Keratinocyte (primary cell): Measurements from ENCODE around the gene S100A14. TPM values are rescaled to one million over a fixed set of nuclear protein-coding genes. Genes with fewer than 3 reads are reported as not detected.

Experiments
- DNase-seq: peaks from one replicate; pipeline ENCODE4 v3.0.0-alpha.2; 2011; ENCODE audit warnings: low read depth, missing footprints, low spot score
- FAIRE-seq: peaks from 2 replicates; lab custom pipeline; 2011; peaks lifted over from hg19 to GRCh38; lab: Jason Lieb, UNC
- H2AFZ ChIP-seq: 2 replicates; pipeline ENCODE4 v1.6.0; 2012; ENCODE audit warnings: low read length, control low read depth, inconsistent platforms; ENCODE audit not compliant: control insufficient read depth
- H3K27ac ChIP-seq: 2 replicates; pipeline ENCODE4 v1.5.1; 2011; ENCODE audit warnings: low read length; ENCODE audit not compliant: control insufficient read depth, insufficient read depth
- H3K27me3 ChIP-seq: 3 replicates; pipeline ENCODE4 v1.6.0; 2011; ENCODE audit warnings: low read length; ENCODE audit not compliant: control insufficient read depth, insufficient read depth; ENCODE audit errors: extremely low read depth
- H3K36me3 ChIP-seq, 2 experiments: 2 replicates in 1 of 2; 3 replicates in 1 of 2; pipeline ENCODE4 v1.5.1; 2011; ENCODE audit warnings: low read length in 2 of 2, mild to moderate bottlenecking in 1 of 2; ENCODE audit not compliant: control insufficient read depth in 2 of 2, insufficient read depth in 2 of 2; ENCODE audit errors: extremely low read depth in 1 of 2
- H3K4me1 ChIP-seq: 3 replicates; pipeline ENCODE4 v1.5.1; 2011; ENCODE audit warnings: low read length; ENCODE audit not compliant: control insufficient read depth, insufficient read depth; ENCODE audit errors: extremely low read depth
- H3K4me2 ChIP-seq: 3 replicates; pipeline ENCODE4 v1.6.0; 2011; ENCODE audit warnings: low read depth, low read length; ENCODE audit not compliant: control insufficient read depth, insufficient read depth; ENCODE audit errors: extremely low read depth
- H3K4me3 ChIP-seq, 3 experiments: fragments of 200-600 bp in 1 of 3; sonication (generic) in 1 of 3; 2 replicates in 2 of 3; 3 replicates in 1 of 3; pipeline ENCODE4 v1.5.1; 2011 to 2016; ENCODE audit warnings: low read length in 3 of 3, mild to moderate bottlenecking in 3 of 3, control low read depth in 2 of 3, inconsistent platforms in 1 of 3, low read depth in 1 of 3, mixed read lengths in 1 of 3, mixed run types in 1 of 3, moderate library complexity in 1 of 3; ENCODE audit not compliant: control insufficient read depth in 2 of 3, insufficient read depth in 2 of 3; ENCODE audit errors: extremely low read depth in 1 of 3
- H3K79me2 ChIP-seq: 2 replicates; pipeline ENCODE4 v1.6.0; 2012; ENCODE audit warnings: low read length; ENCODE audit not compliant: control insufficient read depth, insufficient read depth
- H3K9ac ChIP-seq: 3 replicates; pipeline ENCODE4 v1.6.0; 2011; ENCODE audit warnings: low read length; ENCODE audit not compliant: control insufficient read depth, insufficient read depth; ENCODE audit errors: extremely low read depth
- H3K9me1 ChIP-seq: 3 replicates; pipeline ENCODE4 v1.6.0; 2011; ENCODE audit warnings: low read length; ENCODE audit not compliant: control insufficient read depth, insufficient read depth; ENCODE audit errors: extremely low read depth
- H3K9me3 ChIP-seq: 2 replicates; pipeline ENCODE4 v1.5.1; 2012; ENCODE audit warnings: low read depth, low read length; ENCODE audit not compliant: control insufficient read depth
- H4K20me1 ChIP-seq: 3 replicates; pipeline ENCODE4 v1.6.0; 2011; ENCODE audit warnings: low read length; ENCODE audit not compliant: control insufficient read depth, insufficient read depth; ENCODE audit errors: extremely low read depth
- CTCF ChIP-seq, 3 experiments: IDR thresholded peaks in 1 of 3; conservative IDR thresholded peaks in 1 of 3; optimal IDR thresholded peaks in 1 of 3; 2 replicates in 2 of 3; 3 replicates in 1 of 3; pipeline versions ENCODE3 to v1.5.1; 2011; ENCODE audit warnings: low read length in 3 of 3, mild to moderate bottlenecking in 3 of 3, moderate library complexity in 2 of 3, control low read depth in 1 of 3, inconsistent platforms in 1 of 3; ENCODE audit not compliant: insufficient read depth in 2 of 3; ENCODE audit errors: extremely low read depth in 1 of 3
- EZH2 ChIP-seq: IDR thresholded peaks from one replicate; pipeline ENCODE4 v1.6.1; 2012; ENCODE audit warnings: inconsistent platforms, mild to moderate bottlenecking, low read length, moderate library complexity
- dilution Hi-C: fragments of 300-500 bp; cut with MboI; formaldehyde crosslinking; loops from one replicate; pipeline ENCODE4 v1.7.0; 2020; ENCODE audit warnings: low sequenced_read_pairs; ENCODE audit not compliant: extremely low pct_ligation_motif_present
- polyA plus RNA-seq, 5 experiments: library from polyadenylated mRNA; depleted of rRNA in 3 of 5; stranded (reverse) in 3 of 5; stranded (forward) in 1 of 5; unstranded in 1 of 5; fragments of >200 nt; gene quantifications; 1 replicate in 1 of 5; 2 replicates in 3 of 5; 3 replicates in 1 of 5; pipeline versions ENCODE4 v1.2.1 to v1.2.3, GENCODE V29; 2011 to 2012; ENCODE audit warnings: missing spikeins in 2 of 5, low read depth in 1 of 5, low replicate concordance in 1 of 5

The S100A14 gene
- polyA plus RNA-seq, 1 donor (not counting 4 experiments of a cell fraction or from before 2014, with no cell fraction given), result 1,394 TPM

GRCh38 chr1:153598309-153599172 lies 17.6 kb downstream of the S100A14 start:
- H3K27me3 ChIP-seq, result no peaks in the 10 kb centered on the region
- TF ChIP-seq EZH2, result no peak
- TF ChIP-seq CTCF (optimal IDR thresholded peaks at IDR 0.05 in 1 of 3, IDR thresholded peaks at IDR 0.05 in 1 of 3, conservative IDR thresholded peaks at IDR 0.05 in 1 of 3; ENCODE audit: extremely low read depth in 1 of 3, insufficient read depth in 2 of 3, low read length in 3 of 3), result no peak
- H3K36me3 ChIP-seq, result peaks cover 2 to 8% of the 10 kb centered on the region in 2 experiments
- no peak overlapping the region for H3K4me3 ChIP-seq
- no peaks in the 10 kb centered on the region for H3K9me1 ChIP-seq
- H2AFZ ChIP-seq, result no peak overlapping the region
- DNase-seq, result no peak
- no peaks in the 10 kb centered on the region for H3K79me2 ChIP-seq
- dilution Hi-C loops, result no loop called here
- no peak overlapping the region for H3K9ac ChIP-seq
- FAIRE-seq, result no peak
- H3K9me3 ChIP-seq, result no peaks in the 10 kb centered on the region
- H3K4me2 ChIP-seq, result no peak overlapping the region
- no peaks in the 10 kb centered on the region for H4K20me1 ChIP-seq
- peaks cover 5% of the 10 kb centered on the region for H3K4me1 ChIP-seq
- no peak overlapping the region for H3K27ac ChIP-seq

GRCh38 chr1:153597206-153597605 lies 18.9 kb downstream of the S100A14 start:
- Histone ChIP-seq H3K9ac (no peak overlapping the region), H3K9me3 (no peaks in the 10 kb centered on the region), H3K79me2 (no peaks in the 10 kb centered on the region), H3K4me1 (peaks cover 5% of the 10 kb centered on the region), H2AFZ (no peak overlapping the region), H3K27me3 (no peaks in the 10 kb centered on the region), H4K20me1 (no peaks in the 10 kb centered on the region), H3K4me2 (no peak overlapping the region), H3K36me3 (peaks cover 0 to 8% of the 10 kb centered on the region in 2 experiments), H3K4me3 (no peak overlapping the region), H3K27ac (peak overlapping the region; percentile 14), H3K9me1 (no peaks in the 10 kb centered on the region)
- no peak for DNase-seq
- no peak for FAIRE-seq
- no peak for TF ChIP-seq CTCF (optimal IDR thresholded peaks at IDR 0.05 in 1 of 3, IDR thresholded peaks at IDR 0.05 in 1 of 3, conservative IDR thresholded peaks at IDR 0.05 in 1 of 3; ENCODE audit: extremely low read depth in 1 of 3, insufficient read depth in 2 of 3, low read length in 3 of 3)
- TF ChIP-seq EZH2, result no peak
- dilution Hi-C loops, result no loop called here
